ENCODE results near the gene SPNS2. TPM values are rescaled to one million over a fixed set of nuclear protein-coding genes. Genes with fewer than 3 reads are reported as not detected.

The SPNS2 gene
- total RNA-seq, 2 donors from 2014 or later, result 13.7 to 17.4 TPM

GRCh38 chr17:4463818-4464476 is 34.7 kb upstream of the SPNS2 start:
- Histone ChIP-seq H3K9me3 (no peaks in the 10 kb centered on the region), H3K4me1 (no peaks in the 10 kb centered on the region), H3K27me3 (no peaks in the 10 kb centered on the region), H3K4me3 (no peak overlapping the region), H3K9ac (ENCODE audit: low read depth in 2 of 2, low read length in 2 of 2) (no peak overlapping the region), H3K27ac (no peak overlapping the region), H3K36me3 (no peaks in the 10 kb centered on the region)
- TF ChIP-seq CTCF (IDR thresholded peaks at IDR 0.05), result no peak
- intact Hi-C loops (cut with DNase I), result no loop called here
- no peak for DNase-seq

GRCh38 chr17:4465786-4466185 is 32.9 kb upstream of the SPNS2 start:
- intact Hi-C loops (cut with DNase I), result no loop called here
- Histone ChIP-seq H3K27ac (no peak overlapping the region), H3K4me1 (no peaks in the 10 kb centered on the region), H3K4me3 (no peak overlapping the region), H3K27me3 (no peaks in the 10 kb centered on the region), H3K36me3 (no peaks in the 10 kb centered on the region), H3K9ac (ENCODE audit: low read depth in 2 of 2, low read length in 2 of 2) (no peak overlapping the region), H3K9me3 (no peaks in the 10 kb centered on the region)
- TF ChIP-seq CTCF (IDR thresholded peaks at IDR 0.05), result no peak
- no peak for DNase-seq

- intact Hi-C loops (cut with DNase I), result no loop called here
These were observed 31.4 kb upstream of the SPNS2 start for GRCh38 chr17:4467287-4467686.

GRCh38 chr17:4469552-4469951 is 29.1 kb upstream of the SPNS2 start:
- Histone ChIP-seq H3K4me3 (no peak overlapping the region), H3K4me1 (no peaks in the 10 kb centered on the region), H3K27ac (no peak overlapping the region), H3K27me3 (no peaks in the 10 kb centered on the region), H3K9ac (ENCODE audit: low read depth in 2 of 2, low read length in 2 of 2) (no peak overlapping the region), H3K9me3 (no peaks in the 10 kb centered on the region), H3K36me3 (no peaks in the 10 kb centered on the region)
- intact Hi-C loops (cut with DNase I), result no loop called here
- no peak for TF ChIP-seq CTCF (IDR thresholded peaks at IDR 0.05)
- no peak for DNase-seq

More at GRCh38 chr17:4467287-4467686, 31.4 kb upstream of the SPNS2 start:
- no peaks in the 10 kb centered on the region for H3K36me3 ChIP-seq
- H3K9ac ChIP-seq (ENCODE audit: low read depth in 2 of 2, low read length in 2 of 2), result no peak overlapping the region
- no peak overlapping the region for H3K4me3 ChIP-seq
- no peak for DNase-seq
- H3K4me1 ChIP-seq, result no peaks in the 10 kb centered on the region
- H3K9me3 ChIP-seq, result no peaks in the 10 kb centered on the region
- no peak for TF ChIP-seq CTCF (IDR thresholded peaks at IDR 0.05)
- no peak overlapping the region for H3K27ac ChIP-seq
- H3K27me3 ChIP-seq, result no peaks in the 10 kb centered on the region

GRCh38 chr17:4472286-4472685 is 26.4 kb upstream of the SPNS2 start:
- DNase-seq, result no peak
- H3K9ac ChIP-seq (ENCODE audit: low read depth in 2 of 2, low read length in 2 of 2), result no peak overlapping the region
- no peak for TF ChIP-seq CTCF (IDR thresholded peaks at IDR 0.05)
- H3K4me1 ChIP-seq, result peaks cover 11% of the 10 kb centered on the region
- no peaks in the 10 kb centered on the region for H3K27me3 ChIP-seq
- intact Hi-C loops (cut with DNase I), result no loop called here
- no peak overlapping the region for H3K4me3 ChIP-seq
- no peaks in the 10 kb centered on the region for H3K36me3 ChIP-seq
- H3K9me3 ChIP-seq, result no peaks in the 10 kb centered on the region
- no peak overlapping the region for H3K27ac ChIP-seq

All from colonic mucosa (tissue), 4 donors.